IPS-11a (cell line): ENCODE data around the gene SLC12A6.
A peak's percentile ranks its signal among the peaks of the same experiment; 100 is the strongest.
"Not testable (repeated sequence)": the region's sequence is repeated elsewhere in the genome, so short reads cannot be mapped to it uniquely, and the experiment has no call there.

Experiments used
- H3K4me3 ChIP-seq: one replicate; pipeline ENCODE4 v1.5.1; 2013; ENCODE audit warnings: low read depth, low read length, control low read depth

SLC12A6 gene

GRCh38 chr15:34337557-34338306 lies at the start of gene SLC12A6:
SLC12A6 (minus strand) TSS chr15:34337781; CDS start chr15:34336680, 1,101 bp downstream.
- peak within 1 kb of the TSS; percentile 91 for H3K4me3 ChIP-seq

DNA sequence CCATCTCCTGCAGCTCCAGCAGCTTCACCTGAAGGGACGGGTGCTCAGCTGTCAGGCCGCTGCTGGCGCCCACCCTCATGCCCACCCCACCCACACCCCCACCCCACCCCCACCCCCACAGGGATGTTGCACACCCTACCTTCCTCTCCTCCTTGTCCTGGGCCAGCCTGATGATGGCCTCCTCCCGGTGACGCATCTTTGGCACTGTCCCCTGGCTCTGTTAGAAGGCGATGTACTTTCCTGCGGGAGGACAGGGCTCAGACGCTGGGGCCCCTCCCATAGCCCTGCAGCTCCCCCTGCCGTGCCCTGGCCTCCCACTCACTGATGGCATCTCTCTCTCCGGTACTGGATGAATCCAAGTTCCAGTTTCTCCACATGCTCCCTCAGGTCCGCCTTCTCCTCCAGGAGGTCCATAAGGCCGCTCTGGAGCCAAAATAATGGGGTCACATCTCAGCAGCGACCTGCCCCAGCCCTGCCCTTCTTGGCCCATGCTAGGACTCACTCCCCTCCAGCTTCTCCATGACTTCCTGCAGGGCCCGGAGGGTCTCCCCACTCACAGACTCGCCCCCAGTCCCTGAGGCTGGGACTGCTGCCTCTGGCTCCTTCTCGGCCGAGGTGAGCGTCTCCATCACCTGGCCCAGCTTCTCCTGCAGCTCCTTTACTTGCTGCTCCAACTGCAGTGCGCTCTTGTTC lies 44.4 kb upstream of the SLC12A6 start:
- not testable (repeated sequence) for H3K4me3 ChIP-seq

DNA sequence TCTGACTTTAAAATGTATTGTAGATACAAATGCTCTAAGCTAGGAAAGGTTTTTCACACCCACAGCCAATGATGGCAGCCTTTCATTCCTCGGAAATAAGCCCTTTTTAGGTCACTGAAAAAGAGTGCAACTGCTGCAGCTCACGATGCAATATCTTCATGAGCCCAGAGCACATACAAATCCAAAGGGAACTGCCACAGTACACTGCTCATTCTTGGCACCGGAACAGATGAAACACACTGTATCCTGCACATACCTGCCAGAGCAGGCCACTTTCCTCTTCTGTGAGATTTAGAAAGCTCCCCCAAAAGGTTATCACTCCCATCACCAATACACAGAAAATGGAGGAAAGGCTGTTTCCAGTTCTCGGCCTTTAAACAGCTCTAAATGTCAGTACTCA lies 42.9 kb upstream of the SLC12A6 start:
- H3K4me3 ChIP-seq: not testable (repeated sequence)

GRCh38 chr15:34376856-34377255 lies 39.3 kb upstream of the SLC12A6 start:
- H3K4me3 ChIP-seq: no peak overlapping the region

DNA sequence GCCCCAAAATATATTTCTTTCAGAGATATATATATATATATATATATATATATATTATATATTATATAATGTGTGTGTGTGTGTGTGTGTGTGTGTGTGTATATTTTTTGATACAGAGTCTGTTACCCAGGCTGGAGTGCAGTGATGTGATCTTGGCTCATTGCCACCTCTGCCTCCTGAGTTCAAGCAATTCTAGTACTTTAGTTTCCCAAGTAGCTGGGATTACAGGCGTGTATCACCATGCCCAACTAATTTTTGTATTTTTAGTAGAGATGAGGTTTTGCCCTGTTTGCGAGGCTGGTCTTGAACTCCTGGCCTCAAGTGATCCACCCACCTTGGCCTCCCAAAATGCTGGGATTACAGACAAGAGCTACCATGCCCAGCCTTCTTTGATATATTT lies 38.0 kb upstream of the SLC12A6 start:
- not testable (repeated sequence) for H3K4me3 ChIP-seq

DNA sequence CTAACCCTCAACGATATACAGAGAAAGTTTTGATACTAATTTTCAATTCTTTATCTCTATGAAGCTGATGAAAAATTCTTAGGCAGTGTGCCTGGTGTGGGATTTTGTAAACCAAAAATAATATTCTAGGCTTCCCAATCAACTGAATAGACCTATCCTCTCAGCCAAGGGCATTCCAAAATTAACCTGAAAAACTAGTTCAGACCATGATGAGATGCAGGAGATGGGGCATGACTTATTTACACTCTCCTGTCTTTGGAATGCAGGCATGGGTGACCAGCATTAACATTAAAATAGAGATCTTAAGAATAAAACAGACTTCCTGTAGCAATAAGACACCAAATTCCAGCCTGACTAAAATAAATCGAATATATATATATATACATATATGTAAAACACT lies 37.2 kb upstream of the SLC12A6 start:
- no peak overlapping the region for H3K4me3 ChIP-seq

DNA sequence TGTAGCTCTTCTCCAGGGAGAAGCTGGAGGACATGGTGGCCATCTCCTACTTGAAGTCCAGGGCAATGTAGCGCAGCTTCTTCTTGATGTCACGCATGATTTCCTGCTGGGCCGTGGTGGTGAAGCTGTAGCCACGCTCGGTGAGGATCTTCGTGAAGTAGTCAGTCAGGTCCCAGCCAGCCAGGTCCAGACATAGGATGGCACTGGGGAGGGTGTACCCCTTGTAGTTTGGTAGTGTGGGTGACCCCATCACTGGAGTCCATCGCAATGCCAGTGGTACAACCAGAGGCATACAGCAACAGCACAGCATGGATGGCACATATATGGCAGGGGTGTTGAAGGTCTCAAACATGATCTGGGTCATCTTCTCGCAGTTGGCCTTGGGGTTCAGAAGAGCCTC lies 36.4 kb upstream of the SLC12A6 start:
- no peak overlapping the region for H3K4me3 ChIP-seq

DNA sequence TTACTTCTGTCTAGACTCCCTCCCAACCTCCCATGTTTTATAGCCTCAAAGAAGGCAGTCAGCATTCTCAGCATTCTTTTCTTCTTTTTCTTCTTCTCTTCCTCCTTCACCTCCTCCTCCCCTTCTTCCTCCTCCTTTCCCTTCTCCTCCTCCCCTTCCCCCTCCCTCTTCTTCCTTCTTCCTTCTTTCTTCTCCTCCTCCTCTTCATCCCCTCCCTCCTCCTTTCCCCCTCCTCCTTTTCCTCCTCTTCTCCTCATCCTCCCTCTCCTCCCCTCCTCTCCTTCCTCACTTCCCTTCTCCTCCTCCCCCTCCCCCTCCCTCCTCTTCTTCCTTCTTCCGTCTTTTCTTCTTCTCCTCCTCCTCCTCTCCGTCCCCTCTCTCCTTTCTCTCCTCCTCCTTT lies 33.1 kb upstream of the SLC12A6 start:
- no peak overlapping the region for H3K4me3 ChIP-seq

DNA sequence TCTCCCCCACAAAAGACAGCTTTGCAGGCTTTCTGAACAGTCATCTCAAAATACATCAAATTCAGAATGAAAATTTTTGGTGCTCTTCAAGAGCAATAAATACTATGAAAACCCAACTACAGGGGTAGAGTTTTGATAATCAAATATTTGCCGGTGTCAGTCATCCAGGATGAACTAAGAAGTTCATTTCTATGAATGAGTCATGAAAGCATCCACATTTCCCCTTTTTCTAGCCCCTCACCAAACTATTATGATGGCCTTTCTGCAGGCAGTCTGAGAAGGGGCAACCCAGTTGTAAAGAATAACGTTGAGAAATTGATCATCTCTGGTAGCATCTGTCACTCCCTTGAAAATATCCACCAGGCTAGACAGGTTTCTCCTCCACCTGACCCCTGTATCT lies 32.5 kb upstream of the SLC12A6 start:
- no peak overlapping the region for H3K4me3 ChIP-seq

DNA sequence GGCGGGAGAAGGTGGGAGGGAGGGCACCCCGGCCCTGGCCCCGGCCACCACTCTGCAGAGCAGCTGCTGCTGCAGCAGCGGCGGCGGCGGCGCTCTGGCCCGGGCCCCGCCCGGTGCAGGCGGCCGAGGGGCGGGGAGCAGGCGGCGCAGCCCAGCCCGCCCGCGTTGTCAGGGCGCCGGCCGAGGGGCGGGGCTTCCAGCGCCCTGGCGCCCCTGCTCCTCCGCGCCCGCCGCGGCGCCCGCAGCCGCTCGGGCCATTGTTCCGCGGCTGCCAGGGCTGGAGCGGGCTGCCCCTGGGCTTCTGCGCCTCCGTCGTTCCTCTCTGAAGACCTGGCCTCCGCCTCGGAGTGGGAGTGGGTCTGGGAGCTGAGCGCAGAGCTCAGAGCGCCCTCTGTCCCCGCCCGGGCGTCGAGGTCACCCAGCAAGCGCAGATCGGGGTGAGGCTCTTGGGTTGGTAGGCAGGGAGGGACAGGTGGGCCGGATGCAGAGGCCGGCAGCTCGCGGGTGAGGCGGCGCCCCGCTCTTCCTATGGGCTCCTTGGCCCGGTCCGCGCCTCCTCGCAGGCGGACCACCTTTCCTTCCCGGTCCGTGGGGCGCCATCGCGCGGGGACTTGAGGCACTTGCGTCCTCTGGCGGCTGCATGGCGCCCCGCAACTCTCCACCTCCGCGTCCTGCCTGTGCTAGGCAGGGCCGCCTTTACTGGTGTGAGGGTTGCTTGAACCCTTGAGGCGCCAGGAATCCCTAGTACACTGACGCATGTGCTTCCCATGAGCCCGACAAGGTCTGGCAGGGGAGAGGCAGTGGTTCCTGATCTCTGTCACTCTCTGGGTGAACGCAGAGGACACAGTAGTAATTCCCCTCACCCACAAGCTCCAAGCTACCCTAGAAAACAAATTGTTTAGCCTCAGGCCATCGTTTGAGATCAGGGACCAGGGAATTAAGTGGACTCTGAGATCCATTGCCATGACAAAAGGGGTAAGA lies 29.8 kb upstream of the SLC12A6 start, which contains the start of gene LPCAT4:
LPCAT4 (minus strand) TSS at position 96 of the 981 bp plus-strand sequence. CDS start 96 bp downstream, outside the sequence.
- H3K4me3 ChIP-seq: peak within 1 kb of the TSS; percentile 74

DNA sequence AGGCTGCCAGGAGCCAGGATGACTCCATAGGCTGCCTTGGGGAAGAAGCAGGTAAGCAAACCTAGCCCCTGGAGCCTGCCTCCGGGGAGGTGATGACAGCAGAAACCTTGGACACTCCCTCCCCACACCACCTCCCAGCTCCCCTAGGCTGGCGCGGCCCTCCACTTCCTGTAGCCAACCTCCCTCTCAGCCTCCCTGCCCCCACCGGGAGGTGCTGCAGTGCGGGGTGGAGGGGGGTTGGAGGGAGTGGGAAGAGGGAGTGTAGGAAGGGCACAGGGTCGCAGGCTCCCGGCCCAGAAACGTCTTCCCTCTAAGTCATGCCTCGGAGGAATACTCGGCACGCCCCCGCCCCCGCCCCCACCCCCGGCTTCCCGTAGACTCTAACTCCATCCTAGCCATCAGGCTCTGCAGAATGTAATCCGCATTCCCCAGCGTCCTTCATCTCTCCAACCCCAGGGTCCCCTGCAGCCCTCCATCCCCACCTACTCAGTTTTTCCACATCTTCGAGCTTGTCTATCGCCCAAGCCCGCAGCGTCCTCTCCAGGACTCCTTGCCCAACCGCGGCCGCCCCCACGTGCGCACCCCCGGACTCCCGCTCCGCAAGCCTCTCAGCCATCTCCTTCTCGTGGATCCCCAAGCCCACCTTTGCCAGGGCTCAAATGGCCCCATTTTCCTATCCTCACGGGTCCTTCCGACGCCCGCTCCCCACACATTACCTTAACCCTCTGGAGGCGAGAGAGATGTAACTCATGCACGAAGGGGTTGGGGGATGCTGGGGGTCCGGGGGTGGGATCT lies 28.9 kb upstream of the SLC12A6 start:
- peak overlapping the region; percentile 74 for H3K4me3 ChIP-seq

DNA sequence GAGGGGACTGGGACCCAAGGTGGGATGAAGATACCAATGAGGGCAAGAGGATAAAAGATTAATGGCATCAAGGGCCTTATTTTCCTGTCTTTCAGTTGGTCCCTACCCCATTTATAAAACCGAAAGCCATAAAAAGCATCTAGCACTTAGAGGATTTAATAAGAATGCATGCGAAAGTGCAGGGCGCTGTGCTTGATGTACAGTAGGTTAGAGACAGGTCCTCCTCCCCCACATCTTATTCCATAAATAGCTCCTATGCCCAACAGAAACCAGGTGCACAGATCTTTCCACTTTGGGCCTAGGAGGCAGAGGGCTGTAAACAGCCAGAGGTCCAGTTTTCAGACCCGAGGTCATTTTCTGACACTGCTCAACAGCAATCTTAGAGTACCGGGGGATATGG lies 28.3 kb upstream of the SLC12A6 start:
- peak overlapping the region; percentile 46 for H3K4me3 ChIP-seq

- no peak overlapping the region for H3K4me3 ChIP-seq
Measured at GRCh38 chr15:34365091-34365825, 27.7 kb upstream of the SLC12A6 start.

DNA sequence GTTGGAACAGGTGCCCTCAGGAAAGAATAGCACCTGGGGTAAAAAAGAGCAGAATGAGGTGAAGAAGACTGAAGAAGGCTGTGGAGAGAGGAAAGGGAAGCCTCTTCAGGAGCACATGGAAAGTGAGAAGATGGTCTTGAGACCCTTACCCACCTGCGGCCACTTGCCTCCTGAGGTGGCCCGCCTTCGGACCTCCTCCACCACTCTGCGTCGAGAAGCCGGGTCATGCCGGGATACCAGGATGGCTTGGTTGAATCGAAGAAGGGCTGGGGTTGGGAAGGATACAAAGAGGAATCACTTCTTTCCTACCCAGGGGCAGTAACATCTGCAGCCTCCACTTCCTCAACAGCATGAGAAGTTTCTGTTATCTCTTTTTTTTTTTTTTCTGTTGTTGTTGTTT lies 26.5 kb upstream of the SLC12A6 start:
- H3K4me3 ChIP-seq: no peak overlapping the region

GRCh38 chr15:34362047-34362773 lies 24.6 kb upstream of the SLC12A6 start:
- H3K4me3 ChIP-seq: no peak overlapping the region

DNA sequence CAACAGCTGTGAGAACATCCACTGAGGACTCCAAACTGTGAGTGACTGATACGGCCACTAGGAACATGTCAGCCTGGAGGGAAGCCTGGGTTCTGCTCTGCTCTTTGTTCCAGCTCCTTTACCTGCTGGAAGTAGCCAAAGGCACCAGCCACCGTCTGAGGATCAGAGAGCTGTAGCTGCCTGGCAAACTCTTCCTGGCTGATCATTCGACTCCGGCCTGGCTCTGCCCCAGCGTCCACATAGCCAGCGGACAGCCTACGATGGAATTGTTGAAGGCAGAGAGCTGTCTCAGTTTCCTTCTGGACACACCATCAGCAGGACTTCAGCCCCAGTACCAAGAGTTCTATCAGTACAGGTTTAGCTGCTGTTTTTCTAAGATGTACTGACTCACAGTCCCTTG lies 23.7 kb upstream of the SLC12A6 start:
- no peak overlapping the region for H3K4me3 ChIP-seq

DNA sequence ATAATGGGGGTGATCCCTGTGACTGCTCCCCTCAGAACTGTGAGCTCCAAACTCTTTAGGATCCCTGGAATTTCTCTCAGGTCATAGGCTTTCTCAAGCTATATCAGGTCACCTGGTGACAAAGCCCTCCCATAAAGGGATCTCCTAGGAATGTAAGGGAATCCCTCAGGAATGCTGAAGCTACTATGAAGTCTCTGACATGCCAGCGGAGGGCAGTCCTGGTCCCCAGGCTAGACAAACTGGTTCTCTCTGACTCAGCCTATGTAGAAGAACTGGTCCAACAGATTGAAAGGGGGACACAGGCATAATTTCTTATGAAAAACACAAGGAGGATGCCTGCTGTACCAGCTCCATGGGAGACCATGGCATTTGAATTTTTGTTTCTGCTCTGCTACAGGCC lies 22.7 kb upstream of the SLC12A6 start:
- H3K4me3 ChIP-seq: no peak overlapping the region

GRCh38 chr15:34359416-34359815 lies 21.8 kb upstream of the SLC12A6 start:
- no peak overlapping the region for H3K4me3 ChIP-seq

- no peak overlapping the region for H3K4me3 ChIP-seq
Measured at GRCh38 chr15:34358948-34359347, 21.4 kb upstream of the SLC12A6 start.
